ENCODE data around the gene KRTAP6-1. TPM values are rescaled to one million over a fixed set of nuclear protein-coding genes. Genes with fewer than 3 reads are reported as not detected.

Gene KRTAP6-1
- total and polyA plus RNA-seq, 10 of the 15 experiments (the other 5 are each of a cell fraction or from before 2014, with no cell fraction given), result 0.16 TPM; not detected in 9

- Histone ChIP-seq H2AFZ (ENCODE audit: control insufficient read depth, low read depth, low read length) (no peak overlapping the region), H3K9me3 (replicated peaks; ENCODE audit: control insufficient read depth, insufficient read depth, low read length) (no peaks in the 10 kb centered on the region), H3K36me3 (ENCODE audit: control insufficient read depth in 2 of 2, insufficient read depth in 2 of 2, low read length in 1 of 2) (no peaks in the 10 kb centered on the region), H3K4me2 (ENCODE audit: control insufficient read depth, insufficient read depth) (no peak overlapping the region), H3K4me3 (no peak overlapping the region), H4K20me1 (ENCODE audit: control insufficient read depth, insufficient read depth) (no peaks in the 10 kb centered on the region), H3K27ac (ENCODE audit: control insufficient read depth, insufficient read depth) (no peak overlapping the region), H3K27me3 (replicated peaks in 1 of 2; ENCODE audit: control insufficient read depth in 2 of 2, insufficient read depth in 2 of 2, low read length in 1 of 2) (no peaks in the 10 kb centered on the region), H3K79me2 (ENCODE audit: control insufficient read depth, insufficient read depth, low read length) (no peaks in the 10 kb centered on the region), H3K9ac (ENCODE audit: control insufficient read depth, insufficient read depth, low read length) (no peak overlapping the region), H3K4me1 (ENCODE audit: control insufficient read depth, insufficient read depth, low read length) (no peaks in the 10 kb centered on the region)
- intact Hi-C loops (cut with micrococcal nuclease; ENCODE audit: unreplicated experiment), result no loop called here
- in situ Hi-C loops (cut with MboI), result no loop called here
- RAD21 ChIA-PET (ENCODE audit: unreplicated experiment), result no interaction called here
- ATAC-seq, result no peak
- WGBS (ENCODE audit: insufficient coverage, insufficient replicate concordance, low lambda C conversion rate, missing lambda C conversion rate), result 0% methylated on average over 1 of the region's 1 CpG
- SMC1A ChIA-PET (ENCODE audit: uncharacterized antibody, unreplicated experiment), result interaction anchor here (1.4 kb wide), 1 partner anchor 141 kb away, joined by 3 read pairs; no protein-coding TSS in a partner anchor
- BruUV-seq (replicated peaks), result no TSS peak
- POLR2A ChIA-PET, result no interaction called here
- no peak for FAIRE-seq
- DNase-seq (ENCODE audit: low read depth, low spot score), result no peak
- TF ChIP-seq PAX8 (IDR thresholded peaks at IDR 0.05), result no peak
- no peak for TF ChIP-seq ZBED1 (IDR thresholded peaks at IDR 0.05; ENCODE audit: borderline replicate concordance)
- no peak for TF ChIP-seq ESRRA (IDR thresholded peaks at IDR 0.05; ENCODE audit: low read length)
- TF ChIP-seq SREBF2 (IDR thresholded peaks at IDR 0.05; ENCODE audit: low read length), result no peak
- no peak for TF ChIP-seq BMI1 (IDR thresholded peaks at IDR 0.05; ENCODE audit: borderline replicate concordance)
- TF ChIP-seq, protein P1, sequence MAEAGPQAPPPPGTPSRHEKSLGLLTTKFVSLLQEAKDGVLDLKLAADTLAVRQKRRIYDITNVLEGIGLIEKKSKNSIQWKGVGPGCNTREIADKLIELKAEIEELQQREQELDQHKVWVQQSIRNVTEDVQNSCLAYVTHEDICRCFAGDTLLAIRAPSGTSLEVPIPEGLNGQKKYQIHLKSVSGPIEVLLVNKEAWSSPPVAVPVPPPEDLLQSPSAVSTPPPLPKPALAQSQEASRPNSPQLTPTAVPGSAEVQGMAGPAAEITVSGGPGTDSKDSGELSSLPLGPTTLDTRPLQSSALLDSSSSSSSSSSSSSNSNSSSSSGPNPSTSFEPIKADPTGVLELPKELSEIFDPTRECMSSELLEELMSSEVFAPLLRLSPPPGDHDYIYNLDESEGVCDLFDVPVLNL (IDR thresholded peaks at IDR 0.05; ENCODE audit: low read depth, low read length), result no peak
- TF ChIP-seq BHLHE40 (IDR thresholded peaks at IDR 0.05; ENCODE audit: borderline replicate concordance in 1 of 2, low read depth in 2 of 2, low read length in 1 of 2), result no peak
- CTCF ChIA-PET, result no interaction called here
Observed at GRCh38 chr21:30646904-30647414, 33.2 kb upstream of the KRTAP6-1 start.

DNA sequence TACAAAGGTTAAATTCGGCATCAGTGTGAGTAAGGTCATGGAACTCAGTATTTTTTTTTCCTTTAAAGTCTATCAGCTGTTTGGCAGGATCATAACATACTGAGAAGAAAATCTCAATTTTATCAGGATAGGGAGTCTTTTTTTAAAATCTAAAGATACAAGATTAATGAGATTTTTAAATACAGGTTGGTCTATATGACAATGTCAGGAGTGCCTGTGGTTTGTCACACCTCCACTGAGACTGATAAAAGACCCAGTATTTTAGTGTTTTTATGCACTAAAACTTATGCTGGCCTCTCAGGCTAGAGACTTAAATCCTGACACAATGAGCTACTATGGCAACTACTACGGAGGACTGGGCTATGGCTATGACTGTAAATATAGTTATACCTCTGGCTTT lies 28.8 kb upstream of the KRTAP6-1 start, which contains the start of gene KRTAP20-3:
KRTAP20-3 (plus strand) TSS at position 301 of the 400 bp plus-strand sequence.
- Histone ChIP-seq H2AFZ (ENCODE audit: control insufficient read depth, low read depth, low read length) (no peak within 1 kb of the TSS), H3K27me3 (replicated peaks in 1 of 2; ENCODE audit: control insufficient read depth in 2 of 2, insufficient read depth in 2 of 2, low read length in 1 of 2) (no peaks in the 10 kb centered on the region), H3K9ac (ENCODE audit: control insufficient read depth, insufficient read depth, low read length) (no peak within 1 kb of the TSS), H3K36me3 (ENCODE audit: control insufficient read depth in 2 of 2, insufficient read depth in 2 of 2, low read length in 1 of 2) (no peaks in the 10 kb centered on the region), H3K4me2 (ENCODE audit: control insufficient read depth, insufficient read depth) (no peak within 1 kb of the TSS), H3K9me3 (replicated peaks; ENCODE audit: control insufficient read depth, insufficient read depth, low read length) (no peaks in the 10 kb centered on the region; the same call in 2 of the 3 replicates), H3K4me3 (no peak within 1 kb of the TSS), H4K20me1 (ENCODE audit: control insufficient read depth, insufficient read depth) (no peaks in the 10 kb centered on the region), H3K27ac (ENCODE audit: control insufficient read depth, insufficient read depth) (no peak within 1 kb of the TSS), H3K79me2 (ENCODE audit: control insufficient read depth, insufficient read depth, low read length) (no peaks in the 10 kb centered on the region), H3K4me1 (ENCODE audit: control insufficient read depth, insufficient read depth, low read length) (no peaks in the 10 kb centered on the region)
- ChIA-PET CTCF (no interaction called here), RAD21 (ENCODE audit: unreplicated experiment) (no interaction called here), SMC1A (ENCODE audit: uncharacterized antibody, unreplicated experiment) (no interaction called here), POLR2A (no interaction called here)
- 10% methylated on average over 2 of the region's 2 CpGs for whole genome bisulfite sequencing (ENCODE audit: insufficient coverage, insufficient replicate concordance, low lambda C conversion rate, missing lambda C conversion rate)
- FAIRE-seq (no peak), ATAC-seq (no peak), DNase-seq (ENCODE audit: low read depth, low spot score) (no peak)
- BruUV-seq (replicated peaks), result no TSS peak
- no peak for TF ChIP-seq SUPT20H (IDR thresholded peaks at IDR 0.05; ENCODE audit: borderline replicate concordance, control insufficient read depth, low read depth, low read length)
- no peak for TF ChIP-seq EED (IDR thresholded peaks at IDR 0.05; ENCODE audit: low read depth)
- no peak for TF ChIP-seq MAX (IDR thresholded peaks at IDR 0.05; ENCODE audit: low read depth, low read length)
- no peak for TF ChIP-seq RCOR1 (conservative IDR thresholded peaks at IDR 0.05; ENCODE audit: low read depth, low read length)
- TF ChIP-seq BCL11A (IDR thresholded peaks at IDR 0.05; ENCODE audit: low read depth, low read length), result no peak
- no peak for TF ChIP-seq SMAD1 (IDR thresholded peaks at IDR 0.05; ENCODE audit: low read depth, partially characterized antibody)
- TF ChIP-seq ZNF24 (IDR thresholded peaks at IDR 0.05), result no peak
- no peak for TF ChIP-seq BMI1 (IDR thresholded peaks at IDR 0.05; ENCODE audit: borderline replicate concordance)
- in situ Hi-C loops (cut with MboI) (no loop called here), intact Hi-C loops (cut with micrococcal nuclease; ENCODE audit: unreplicated experiment) (no loop called here)

Measured in GM12878 (cell line).